NCI-H2196 (cell line): ENCODE measurements around the gene RBPJ.

Experiments
- DNase-seq: peaks from one replicate; lab custom pipeline; 2025; ENCODE audit not compliant: unreplicated experiment; lab: John Stamatoyannopoulos, UW

Gene RBPJ

DNA sequence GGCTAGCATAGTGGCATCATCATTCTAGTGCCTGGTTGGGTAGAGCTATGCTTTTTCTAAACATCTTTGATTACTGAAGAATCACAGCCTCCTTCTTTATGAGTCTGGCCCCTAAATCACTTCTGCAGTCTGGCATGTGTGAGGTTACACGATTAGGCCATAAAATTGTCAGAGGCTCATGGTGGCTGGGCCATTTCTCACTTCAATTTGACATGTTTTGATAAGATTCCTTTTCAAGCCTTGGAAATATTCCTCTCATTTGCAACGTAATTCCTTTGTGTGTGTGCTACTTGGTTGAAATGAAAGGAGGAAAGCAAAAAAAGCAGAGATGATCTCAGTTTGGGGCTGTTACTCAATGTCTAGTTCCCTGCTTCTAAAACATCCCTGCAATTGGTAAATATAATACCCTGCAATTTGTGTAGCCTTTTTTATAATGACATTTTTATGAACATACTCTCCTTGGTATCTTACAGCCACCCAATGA, 163.3 kb downstream of the RBPJ start:
- no peak for DNase-seq

DNA sequence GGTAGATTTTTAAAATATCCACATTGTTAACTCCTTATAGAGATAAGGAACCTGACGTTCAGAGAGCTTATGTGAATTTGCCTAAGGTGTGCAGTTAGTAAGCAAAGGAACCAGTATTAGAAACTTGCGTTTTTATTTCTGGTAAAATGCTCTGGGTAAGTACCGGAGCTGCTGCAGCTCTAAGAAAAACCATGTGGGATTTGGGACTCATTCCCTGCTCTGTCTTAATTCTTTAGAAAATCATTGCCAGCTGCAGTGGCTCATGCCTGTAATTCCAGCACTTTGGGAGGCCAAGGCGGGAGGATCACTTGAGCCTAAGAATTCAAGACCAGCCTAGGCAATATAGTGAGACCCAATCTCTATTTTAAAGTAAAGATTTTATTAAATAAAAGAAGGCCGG, 163.7 kb downstream of the RBPJ start:
- DNase-seq, result no peak
